ENCODE results near the gene GCC2. TPM values are rescaled to one million over a fixed set of nuclear protein-coding genes. Genes with fewer than 3 reads are reported as not detected.

The GCC2 gene
- total RNA-seq, 4 donors from 2014 or later, result 19.6 to 39.5 (median 21.8) TPM

DNA sequence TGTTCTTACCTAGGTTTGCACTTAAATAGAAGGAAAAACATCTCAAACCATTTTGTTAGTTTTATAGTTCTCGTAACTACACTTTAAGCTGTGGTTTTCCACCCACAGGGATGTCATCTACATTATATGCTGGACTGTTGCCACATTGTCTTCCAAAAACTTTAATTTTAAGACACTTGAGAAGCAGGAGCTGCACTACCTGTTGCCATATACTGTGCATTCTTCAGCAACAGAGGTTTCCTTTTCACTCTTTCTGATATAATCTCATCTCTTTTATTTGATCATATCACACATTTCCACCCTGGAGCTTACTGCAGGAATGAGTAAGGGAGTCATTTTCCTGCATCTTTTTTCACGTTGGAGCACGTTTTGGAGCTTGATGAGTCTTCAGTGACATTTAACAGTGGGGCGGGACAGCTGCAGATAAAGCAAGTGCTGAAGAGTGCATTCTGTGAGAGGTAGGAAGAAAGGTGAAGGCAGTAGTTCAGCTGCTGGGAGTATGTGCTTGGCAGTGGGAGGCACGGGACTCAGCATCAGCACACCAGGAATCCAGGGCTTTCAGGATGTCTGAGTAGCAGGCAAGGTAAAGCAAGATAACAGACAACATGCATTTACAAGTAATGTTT is 89.1 kb downstream of the GCC2 start:
- TF ChIP-seq POLR2A (IDR thresholded peaks at IDR 0.05), result no peak
- TF ChIP-seq, protein P1, sequence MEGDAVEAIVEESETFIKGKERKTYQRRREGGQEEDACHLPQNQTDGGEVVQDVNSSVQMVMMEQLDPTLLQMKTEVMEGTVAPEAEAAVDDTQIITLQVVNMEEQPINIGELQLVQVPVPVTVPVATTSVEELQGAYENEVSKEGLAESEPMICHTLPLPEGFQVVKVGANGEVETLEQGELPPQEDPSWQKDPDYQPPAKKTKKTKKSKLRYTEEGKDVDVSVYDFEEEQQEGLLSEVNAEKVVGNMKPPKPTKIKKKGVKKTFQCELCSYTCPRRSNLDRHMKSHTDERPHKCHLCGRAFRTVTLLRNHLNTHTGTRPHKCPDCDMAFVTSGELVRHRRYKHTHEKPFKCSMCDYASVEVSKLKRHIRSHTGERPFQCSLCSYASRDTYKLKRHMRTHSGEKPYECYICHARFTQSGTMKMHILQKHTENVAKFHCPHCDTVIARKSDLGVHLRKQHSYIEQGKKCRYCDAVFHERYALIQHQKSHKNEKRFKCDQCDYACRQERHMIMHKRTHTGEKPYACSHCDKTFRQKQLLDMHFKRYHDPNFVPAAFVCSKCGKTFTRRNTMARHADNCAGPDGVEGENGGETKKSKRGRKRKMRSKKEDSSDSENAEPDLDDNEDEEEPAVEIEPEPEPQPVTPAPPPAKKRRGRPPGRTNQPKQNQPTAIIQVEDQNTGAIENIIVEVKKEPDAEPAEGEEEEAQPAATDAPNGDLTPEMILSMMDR (IDR thresholded peaks at IDR 0.05), result no peak
- H3K4me3 ChIP-seq (ENCODE audit: low read depth, poor library complexity, severe bottlenecking), result no peak overlapping the region
- no peak for DNase-seq (ENCODE audit: low spot score in 2 of 2)
- intact Hi-C loops (cut with DNase I; ENCODE audit: low total_unique reads), result loop anchor here (10.0 kb wide), 1 partner anchor 177 kb away; the partner anchor contains the start of gene RANBP2
- WGBS, 2 donors, result 39 to 48% methylated on average over 5 of the region's 5 CpGs

DNA sequence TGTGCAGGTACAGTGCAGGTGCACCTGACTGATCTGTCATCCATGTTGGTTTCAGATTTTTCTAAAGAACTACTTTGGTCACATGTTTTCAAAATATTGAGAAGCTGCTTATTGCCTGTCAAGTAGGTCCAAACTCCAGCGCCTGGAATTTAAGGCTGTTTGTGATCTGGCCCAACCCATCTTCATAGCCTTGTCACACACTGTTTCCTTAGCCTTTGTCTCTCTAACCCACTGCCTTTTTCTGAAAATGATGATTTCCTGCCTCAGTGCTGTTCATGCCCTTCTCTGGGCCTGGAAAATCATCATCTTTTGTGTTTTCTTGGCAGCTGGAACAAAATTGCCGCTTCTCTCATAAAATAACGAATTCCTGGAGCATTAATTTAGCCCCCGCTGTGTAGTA is 92.4 kb downstream of the GCC2 start:
- TF ChIP-seq POLR2A (IDR thresholded peaks at IDR 0.05), result no peak
- TF ChIP-seq, protein P1 (IDR thresholded peaks at IDR 0.05), result no peak
- DNase-seq (ENCODE audit: low spot score in 2 of 2), result no peak
- 79 to 84% methylated on average over 4 of the region's 4 CpGs for WGBS, 2 donors
- H3K4me3 ChIP-seq (ENCODE audit: low read depth, poor library complexity, severe bottlenecking), result no peak overlapping the region
- intact Hi-C loops (cut with DNase I; ENCODE audit: low total_unique reads), result no loop called here

DNA sequence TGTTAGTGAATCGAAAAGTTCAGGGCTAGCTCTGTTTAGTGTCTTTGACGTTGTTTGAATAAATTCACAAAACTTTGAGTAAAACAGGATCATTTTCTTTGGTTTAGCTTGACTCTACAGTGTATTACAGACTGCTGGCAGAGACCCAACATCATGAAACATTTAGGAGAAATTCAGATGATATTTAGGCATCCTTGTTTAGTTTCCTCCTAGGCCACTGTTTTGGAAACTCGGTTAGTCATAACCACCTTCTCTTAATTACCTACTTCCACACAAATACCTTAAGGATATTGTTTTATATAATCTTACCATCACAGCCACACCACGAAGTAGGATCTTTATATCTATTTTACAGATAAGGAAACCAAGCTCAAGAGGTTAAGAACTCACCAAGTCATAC is 93.1 kb downstream of the GCC2 start:
- no peak for TF ChIP-seq POLR2A (IDR thresholded peaks at IDR 0.05)
- TF ChIP-seq, protein P1 (IDR thresholded peaks at IDR 0.05), result no peak
- WGBS, 2 donors, result 42 to 53% methylated on average over 4 of the region's 4 CpGs
- intact Hi-C loops (cut with DNase I; ENCODE audit: low total_unique reads), result no loop called here
- DNase-seq (ENCODE audit: low spot score in 2 of 2), result no peak
- H3K4me3 ChIP-seq (ENCODE audit: low read depth, poor library complexity, severe bottlenecking), result no peak overlapping the region

DNA sequence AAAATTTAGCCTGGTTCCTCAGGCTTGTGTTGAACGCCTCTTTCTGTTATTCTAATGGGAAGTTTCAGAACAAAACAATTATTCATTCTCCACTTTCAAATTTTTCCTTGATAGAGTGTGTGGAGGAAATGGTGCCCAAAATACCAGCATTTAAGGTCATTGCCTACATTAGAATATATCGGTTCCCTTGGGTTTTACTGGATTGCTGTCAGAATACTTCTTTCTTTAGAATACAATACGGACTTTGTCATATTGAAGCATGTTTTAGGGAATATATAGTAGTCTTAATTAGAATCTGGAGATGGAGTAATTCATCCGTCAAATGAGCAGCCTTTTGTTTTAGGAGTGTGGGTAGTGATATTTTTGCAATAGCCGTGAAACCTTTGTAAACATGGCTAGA is 98.6 kb downstream of the GCC2 start:
- DNase-seq (ENCODE audit: low spot score in 2 of 2), result no peak
- no peak overlapping the region for H3K4me3 ChIP-seq (ENCODE audit: low read depth, poor library complexity, severe bottlenecking)
- intact Hi-C loops (cut with DNase I; ENCODE audit: low total_unique reads), result no loop called here
- TF ChIP-seq POLR2A (IDR thresholded peaks at IDR 0.05), result no peak
- TF ChIP-seq, protein P1 (IDR thresholded peaks at IDR 0.05), result no peak
- 80 to 84% methylated on average over 5 of the region's 5 CpGs for WGBS, 2 donors

DNA sequence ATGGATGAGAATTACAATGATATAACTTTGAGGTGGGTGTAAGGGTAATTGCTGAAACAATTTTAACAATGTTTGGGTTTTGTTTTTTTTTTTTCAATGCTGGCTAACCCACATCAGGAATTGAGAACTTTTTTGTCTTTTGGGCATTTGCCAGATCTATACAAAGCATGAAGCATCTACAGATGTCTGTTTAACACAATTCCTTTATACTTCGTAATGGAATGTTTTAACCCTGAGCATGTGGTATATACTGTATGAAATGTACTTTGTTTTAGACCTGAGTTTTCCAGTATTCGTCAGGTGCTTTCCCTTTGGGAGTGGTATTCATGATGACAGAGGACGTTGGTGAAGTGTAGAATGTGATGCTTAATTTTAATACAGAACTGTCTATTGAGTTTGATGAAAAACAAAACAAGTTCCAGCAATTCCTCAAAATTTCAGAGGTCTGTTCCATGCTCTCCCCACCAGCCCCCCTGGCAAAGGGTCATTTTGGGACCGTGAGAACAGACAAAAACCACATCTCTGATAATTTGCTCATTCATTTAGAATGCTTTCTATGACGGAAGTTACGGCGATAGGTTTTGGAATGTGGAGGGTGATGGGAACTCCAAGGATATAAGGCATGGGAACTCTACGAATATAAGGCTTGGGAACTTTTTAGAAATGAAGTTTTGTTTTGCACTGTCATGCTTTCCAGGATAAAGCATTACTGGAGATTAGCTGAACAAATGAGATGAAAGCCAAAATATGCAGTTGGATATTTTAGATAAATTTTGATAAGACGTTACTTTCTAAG is 99.4 kb downstream of the GCC2 start:
- WGBS, 2 donors, result 72 to 75% methylated on average over 9 of the region's 9 CpGs
- no peak for DNase-seq (ENCODE audit: low spot score in 2 of 2)
- TF ChIP-seq POLR2A (IDR thresholded peaks at IDR 0.05), result no peak
- TF ChIP-seq, protein P1 (IDR thresholded peaks at IDR 0.05), result no peak
- H3K4me3 ChIP-seq (ENCODE audit: low read depth, poor library complexity, severe bottlenecking), result no peak overlapping the region
- intact Hi-C loops (cut with DNase I; ENCODE audit: low total_unique reads), result no loop called here
